Pancreas (tissue), 10 donors: ENCODE measurements around the gene CCDC110. TPM values are rescaled to one million over a fixed set of nuclear protein-coding genes. Genes with fewer than 3 reads are reported as not detected.

ENCODE experiments used
- ATAC-seq, 4 donors: fragments of 200-7000 bp; cut with Tn5 transposase; one replicate each; pipeline versions ENCODE4 v1.8.0 to v1.9.1; 2020; ENCODE audit warnings: mild to moderate bottlenecking in 4 of 4, moderate library complexity in 4 of 4
- DNase-seq, 6 donors: peaks; one replicate each; pipeline ENCODE4 v3.0.0-alpha.2; 2020
- FAIRE-seq: peaks from 2 replicates; lab custom pipeline; 2012; peaks lifted over from hg19 to GRCh38; lab: Jason Lieb, UNC
- H3K27ac ChIP-seq, 4 donors: fragments of 200-600 bp; sonication (generic); 1 replicate in 3 of 4; 2 replicates in 1 of 4; pipeline versions ENCODE4 v1.5.0 to v1.8.0; 2020
- H3K27me3 ChIP-seq, 4 donors: fragments of 200-600 bp; one replicate each; pipeline ENCODE4 v1.8.0; 2021
- H3K36me3 ChIP-seq, 3 donors: fragments of 200-600 bp; sonication (generic) in 1 of 3; one replicate each; pipeline versions ENCODE4 v1.5.0 to v1.8.0; 2020 to 2021
- H3K4me1 ChIP-seq, 3 donors: fragments of 200-600 bp; one replicate each; pipeline ENCODE4 v1.8.0; 2021
- H3K4me3 ChIP-seq, 4 donors: fragments of 200-600 bp; sonication (generic) in 2 of 4; one replicate each; pipeline versions ENCODE4 v1.5.0 to v1.8.0; 2020 to 2021
- H3K9me3 ChIP-seq, 4 donors: fragments of 200-600 bp; one replicate each; pipeline ENCODE4 v1.8.0; 2021
- WGBS, 2 donors: extraction: QIAGEN DNeasy Blood & Tissue Kit; methylation state at CpG; one replicate each; pipeline ENCODE4 v1.1.7; 2013; 5-methylcytosine and 5-hydroxymethylcytosine counted together
- intact Hi-C, 3 donors: fragments of 100-400 bp; cut with DNase I; formaldehyde crosslinking; loops; one replicate each; pipeline versions ENCODE4 v1.11.1 to v1.14.2; 2022
- polyA plus RNA-seq, 2 donors: library from polyadenylated mRNA; stranded (reverse); fragments of 200-250 nt; gene quantifications; one replicate each; pipeline ENCODE4 v1.2.3, GENCODE V29; 2013
- total RNA-seq, 6 donors: library from RNA; stranded (reverse); fragmentation: NEBNext Ultra II Directional in 4 of 6; extraction: Animal tissue kit (Norgen Biotek cat#: 25700) in 4 of 6; gene quantifications; one replicate each; pipeline versions ENCODE4 v1.2.1 to v1.2.4, GENCODE V29; 2021 to 2023
- TF ChIP-seq, protein P1 (sequence below), 4 donors: fragments of 200-600 bp; sonication (generic) in 3 of 4; IDR thresholded peaks; one replicate each; pipeline versions ENCODE4 v1.5.0 to v1.8.0; 2021; ENCODE audit warnings: antibody characterized with exemption in 4 of 4
- donor health status: healthy with polysubstance abuse.
- donor health status: DM: no; HTN: no; CAD: no; lungs with moderate emphysema.
- donor health status: DM: no; HTN: no; CAD: no.
- donor health status: control.
- donor health status: control.
- donor health status: Bipolar disorder and iron deficiency.
- donor health status: DM: yes; HTN: yes; CAD: no.
- donor health status: DM: no; HTN: no; CAD: no.
- donor health status: DM: no; HTN: no; CAD: no.
- donor health status: DM: yes; HTN: yes; CAD: no.

Gene CCDC110
- total and polyA plus RNA-seq, 8 donors: 4.1 to 25.8 (median 14.9) TPM

DNA sequence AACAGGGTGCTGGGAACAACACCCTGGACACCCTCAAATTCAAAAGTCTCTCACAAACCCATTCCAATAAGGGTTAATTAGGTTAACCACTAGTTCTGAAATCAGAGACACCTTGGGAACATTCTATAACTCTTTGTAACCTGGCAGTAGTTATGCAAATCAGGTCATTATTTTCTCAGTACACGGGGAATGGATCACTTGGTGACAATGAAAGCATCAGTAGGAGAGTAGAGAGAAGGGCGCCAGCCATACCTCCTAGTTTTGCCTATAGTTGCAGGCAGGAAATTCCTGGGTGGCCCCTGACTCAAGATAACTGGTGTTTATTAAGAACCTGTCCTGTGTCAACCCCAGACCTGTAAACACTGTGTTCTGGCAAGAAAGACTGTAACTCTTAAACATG, 2.5 kb downstream of the CCDC110 start:
- DNase-seq (no peak), ATAC-seq (no peak), FAIRE-seq (no peak)
- Histone ChIP-seq H3K27ac (no peak overlapping the region), H3K4me1 (peaks cover 0 to 4% (median 0%) of the 10 kb centered on the region in 3 donors), H3K9me3 (no peaks in the 10 kb centered on the region), H3K36me3 (no peaks in the 10 kb centered on the region), H3K27me3 (no peaks in the 10 kb centered on the region), H3K4me3 (no peak overlapping the region)
- intact Hi-C loops: no loop called here
- 78 to 84% methylated on average over 2 of the region's 2 CpGs for WGBS, 2 donors
- TF ChIP-seq, protein P1, sequence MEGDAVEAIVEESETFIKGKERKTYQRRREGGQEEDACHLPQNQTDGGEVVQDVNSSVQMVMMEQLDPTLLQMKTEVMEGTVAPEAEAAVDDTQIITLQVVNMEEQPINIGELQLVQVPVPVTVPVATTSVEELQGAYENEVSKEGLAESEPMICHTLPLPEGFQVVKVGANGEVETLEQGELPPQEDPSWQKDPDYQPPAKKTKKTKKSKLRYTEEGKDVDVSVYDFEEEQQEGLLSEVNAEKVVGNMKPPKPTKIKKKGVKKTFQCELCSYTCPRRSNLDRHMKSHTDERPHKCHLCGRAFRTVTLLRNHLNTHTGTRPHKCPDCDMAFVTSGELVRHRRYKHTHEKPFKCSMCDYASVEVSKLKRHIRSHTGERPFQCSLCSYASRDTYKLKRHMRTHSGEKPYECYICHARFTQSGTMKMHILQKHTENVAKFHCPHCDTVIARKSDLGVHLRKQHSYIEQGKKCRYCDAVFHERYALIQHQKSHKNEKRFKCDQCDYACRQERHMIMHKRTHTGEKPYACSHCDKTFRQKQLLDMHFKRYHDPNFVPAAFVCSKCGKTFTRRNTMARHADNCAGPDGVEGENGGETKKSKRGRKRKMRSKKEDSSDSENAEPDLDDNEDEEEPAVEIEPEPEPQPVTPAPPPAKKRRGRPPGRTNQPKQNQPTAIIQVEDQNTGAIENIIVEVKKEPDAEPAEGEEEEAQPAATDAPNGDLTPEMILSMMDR (IDR thresholded peaks at IDR 0.05): no peak

DNA sequence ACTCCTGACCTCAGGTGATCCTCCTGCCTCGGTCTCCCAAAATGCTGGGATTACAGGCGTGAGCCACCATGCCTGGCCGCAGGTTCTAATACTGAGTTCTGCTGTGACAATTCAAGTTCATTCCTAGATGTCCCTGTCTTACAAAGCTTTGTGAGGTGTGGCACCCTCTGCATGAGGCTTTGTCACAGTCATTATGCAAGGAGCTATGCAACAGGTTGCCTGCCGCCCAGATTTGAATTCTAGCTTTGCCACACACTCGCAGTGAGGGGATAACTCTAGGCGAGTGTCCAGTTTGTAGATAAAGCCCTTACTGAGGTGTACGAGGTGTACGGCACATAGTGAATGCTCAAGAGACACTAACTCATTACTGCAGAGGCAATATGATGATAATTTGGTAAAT, 3.5 kb downstream of the CCDC110 start:
- intact Hi-C loops: no loop called here
- H3K27ac ChIP-seq: no peak overlapping the region
- no peak for DNase-seq
- no peaks in the 10 kb centered on the region for H3K36me3 ChIP-seq
- H3K4me3 ChIP-seq: no peak overlapping the region
- TF ChIP-seq, protein P1 (IDR thresholded peaks at IDR 0.05): no peak
- FAIRE-seq: no peak
- H3K4me1 ChIP-seq: peaks cover 0 to 4% (median 0%) of the 10 kb centered on the region in 3 donors
- ATAC-seq: no peak
- no peaks in the 10 kb centered on the region for H3K27me3 ChIP-seq
- no peaks in the 10 kb centered on the region for H3K9me3 ChIP-seq
- WGBS, 2 donors: 90 to 92% methylated on average over 8 of the region's 8 CpGs

DNA sequence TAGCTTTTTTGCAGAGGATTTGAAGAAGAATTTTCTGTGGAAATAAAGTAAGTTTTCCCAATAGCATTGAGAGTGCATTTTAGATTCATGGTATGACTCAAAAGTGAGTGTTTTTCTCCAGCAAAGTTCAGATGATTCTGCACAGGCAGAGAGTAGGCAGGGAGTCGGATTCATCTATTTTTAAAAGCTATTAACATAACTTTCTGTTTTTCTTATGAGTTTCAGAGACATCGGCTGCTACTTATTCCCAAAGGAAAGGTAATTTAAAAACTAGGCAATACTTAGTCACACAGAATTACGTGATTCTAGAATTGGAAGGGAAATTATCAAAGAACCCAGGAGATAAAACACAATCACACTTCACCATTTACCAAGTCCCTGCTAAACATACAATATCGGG, 4.4 kb downstream of the CCDC110 start:
- FAIRE-seq (no peak), DNase-seq (no peak), ATAC-seq (no peak)
- H3K27me3 ChIP-seq: no peaks in the 10 kb centered on the region
- H3K36me3 ChIP-seq: no peaks in the 10 kb centered on the region
- no peak overlapping the region for H3K27ac ChIP-seq
- TF ChIP-seq, protein P1 (IDR thresholded peaks at IDR 0.05): no peak
- WGBS, 2 donors: 69 to 70% methylated on average over 4 of the region's 4 CpGs
- no peaks in the 10 kb centered on the region for H3K9me3 ChIP-seq
- peaks cover 0 to 2% (median 0%) of the 10 kb centered on the region in 3 donors for H3K4me1 ChIP-seq
- H3K4me3 ChIP-seq: no peak overlapping the region
- intact Hi-C loops: no loop called here

DNA sequence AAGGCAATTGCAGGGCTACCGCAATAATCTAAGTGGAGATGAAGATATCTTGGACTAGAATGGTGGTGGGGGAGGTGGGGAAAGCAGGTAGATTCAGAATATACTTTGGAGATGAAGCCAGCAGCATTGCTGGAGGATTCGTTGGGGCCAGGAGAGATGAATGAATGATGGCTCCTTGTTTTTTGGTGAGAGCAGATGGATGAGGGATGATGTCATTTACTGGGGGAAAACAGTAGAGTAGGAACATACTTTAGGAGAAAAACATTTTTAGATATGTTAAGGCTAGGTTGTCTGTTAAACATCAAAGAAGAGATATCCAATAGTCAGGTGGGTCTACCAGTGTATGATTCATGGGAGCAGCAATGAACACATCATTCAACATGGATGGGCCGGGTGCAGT, 5.8 kb downstream of the CCDC110 start:
- WGBS, 2 donors: 87 to 91% methylated on average over 3 of the region's 3 CpGs
- Histone ChIP-seq H3K36me3 (no peaks in the 10 kb centered on the region), H3K4me1 (no peaks in the 10 kb centered on the region), H3K9me3 (no peaks in the 10 kb centered on the region), H3K4me3 (no peak overlapping the region), H3K27me3 (no peaks in the 10 kb centered on the region), H3K27ac (no peak overlapping the region)
- TF ChIP-seq, protein P1 (IDR thresholded peaks at IDR 0.05): no peak
- intact Hi-C loops: no loop called here
- ATAC-seq: no peak
- DNase-seq: no peak
- no peak for FAIRE-seq

DNA sequence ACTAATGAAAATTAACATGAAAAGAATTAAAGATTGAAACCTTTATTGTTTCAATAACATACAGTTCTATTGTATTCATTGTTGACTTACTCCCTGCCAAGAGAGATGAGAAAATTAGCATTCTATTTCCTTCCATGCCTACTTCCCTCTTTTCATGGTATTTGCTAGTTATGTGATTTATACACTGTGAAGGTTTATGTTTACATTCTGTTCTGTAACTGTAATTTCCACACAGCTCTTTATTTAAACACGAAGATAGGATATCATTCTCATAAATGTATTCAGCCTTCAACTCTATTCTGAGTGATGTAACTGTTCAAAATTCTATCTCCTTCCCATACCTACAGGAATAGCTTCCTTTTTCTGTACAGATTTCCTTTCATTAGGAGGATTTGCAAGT, 6.6 kb downstream of the CCDC110 start:
- no peaks in the 10 kb centered on the region for H3K27me3 ChIP-seq
- no peaks in the 10 kb centered on the region for H3K9me3 ChIP-seq
- TF ChIP-seq, protein P1 (IDR thresholded peaks at IDR 0.05): no peak
- DNase-seq (no peak), ATAC-seq (no peak), FAIRE-seq (no peak)
- WGBS, 2 donors: 14 to 22% methylated on average over 1 of the region's 1 CpG
- no peak overlapping the region for H3K27ac ChIP-seq
- no peak overlapping the region for H3K4me3 ChIP-seq
- no peaks in the 10 kb centered on the region for H3K4me1 ChIP-seq
- H3K36me3 ChIP-seq: no peaks in the 10 kb centered on the region
- intact Hi-C loops: no loop called here
